Measurements from ENCODE around the gene BNC2.

GRCh38 chr9:16767366-16767765 lies 103.1 kb downstream of the BNC2 start:
- TF ChIP-seq CTCF (IDR thresholded peaks at IDR 0.05; ENCODE audit: insufficient read depth, low read depth, low read length) (no peak), EZH2 (IDR thresholded peaks at IDR 0.05; ENCODE audit: insufficient read depth, low read length) (no peak)

All from astrocyte (in vitro differentiated cells and primary cell).